Ectodermal cell (in vitro differentiated cells): ENCODE results near the gene JMJD1C.

ENCODE experiments used
- H3K27ac ChIP-seq: 2 replicates; pipeline ENCODE4 v1.7.0; 2013; ENCODE audit warnings: mild to moderate bottlenecking, low read depth, low read length; ENCODE audit not compliant: insufficient read depth, poor library complexity, severe bottlenecking
- H3K27me3 ChIP-seq: 2 replicates; pipeline ENCODE4 v1.7.0; 2013; ENCODE audit warnings: mild to moderate bottlenecking, low read length; ENCODE audit not compliant: insufficient read depth, control insufficient read depth, poor library complexity, severe bottlenecking
- H3K36me3 ChIP-seq: one replicate; pipeline ENCODE4 v1.7.0; 2013; ENCODE audit warnings: low read length; ENCODE audit not compliant: control insufficient read depth, insufficient read depth
- H3K4me1 ChIP-seq: one replicate; pipeline ENCODE4 v1.7.0; 2013; ENCODE audit warnings: low read length; ENCODE audit not compliant: control insufficient read depth, insufficient read depth
- H3K4me3 ChIP-seq: 2 replicates; pipeline ENCODE4 v1.7.0; 2013; ENCODE audit warnings: low read depth, low read length, control low read depth; ENCODE audit not compliant: insufficient read depth
- H3K9me3 ChIP-seq: 2 replicates; pipeline ENCODE4 v1.7.0; 2013; ENCODE audit warnings: mild to moderate bottlenecking, low read length, moderate library complexity; ENCODE audit not compliant: control insufficient read depth
- WGBS, 2 experiments: methylation state at CpG; one replicate each; pipeline ENCODE4 v1.1.7; 2013; ENCODE audit warnings: missing lambda C conversion rate in 2 of 2; 5-methylcytosine and 5-hydroxymethylcytosine counted together

The JMJD1C gene

GRCh38 chr10:63407136-63407662 lies 58.6 kb downstream of the JMJD1C start:
- Histone ChIP-seq H3K27me3 (no peaks in the 10 kb centered on the region), H3K4me1 (no peaks in the 10 kb centered on the region), H3K9me3 (no peaks in the 10 kb centered on the region), H3K27ac (no peak overlapping the region), H3K4me3 (no peak overlapping the region), H3K36me3 (no peaks in the 10 kb centered on the region)
- 86 to 100% methylated on average over 1 of the region's 1 CpG for WGBS, 2 experiments

GRCh38 chr10:63396133-63396761 lies 69.5 kb downstream of the JMJD1C start:
- Histone ChIP-seq H3K9me3 (no peaks in the 10 kb centered on the region), H3K4me1 (no peaks in the 10 kb centered on the region), H3K36me3 (no peaks in the 10 kb centered on the region), H3K27ac (no peak overlapping the region), H3K4me3 (no peak overlapping the region), H3K27me3 (no peaks in the 10 kb centered on the region)
- whole genome bisulfite sequencing, 2 experiments = 96% methylated on average over 5 to 6 of the region's 7 CpGs

GRCh38 chr10:63393050-63393449 lies 72.7 kb downstream of the JMJD1C start:
- no peaks in the 10 kb centered on the region for H3K36me3 ChIP-seq
- no peaks in the 10 kb centered on the region for H3K9me3 ChIP-seq
- H3K27me3 ChIP-seq = no peaks in the 10 kb centered on the region
- no peak overlapping the region for H3K4me3 ChIP-seq
- H3K4me1 ChIP-seq = no peaks in the 10 kb centered on the region
- H3K27ac ChIP-seq = no peak overlapping the region
- WGBS, 2 experiments = 95 to 99% methylated on average over 6 to 7 of the region's 7 CpGs

GRCh38 chr10:63392224-63392623 lies 73.6 kb downstream of the JMJD1C start:
- H3K4me3 ChIP-seq = no peak overlapping the region
- H3K4me1 ChIP-seq = no peaks in the 10 kb centered on the region
- WGBS, 2 experiments = 92 to 93% methylated on average over 6 of the region's 6 CpGs
- no peaks in the 10 kb centered on the region for H3K9me3 ChIP-seq
- H3K27ac ChIP-seq = no peak overlapping the region
- no peaks in the 10 kb centered on the region for H3K36me3 ChIP-seq
- no peaks in the 10 kb centered on the region for H3K27me3 ChIP-seq

- Histone ChIP-seq H3K4me1 (no peaks in the 10 kb centered on the region), H3K27me3 (no peaks in the 10 kb centered on the region), H3K36me3 (no peaks in the 10 kb centered on the region), H3K4me3 (no peak overlapping the region), H3K9me3 (no peaks in the 10 kb centered on the region), H3K27ac (no peak overlapping the region)
- 98 to 100% methylated on average over 3 of the region's 4 CpGs for WGBS, 2 experiments
Observed at GRCh38 chr10:63391812-63392211, 74.0 kb downstream of the JMJD1C start.

GRCh38 chr10:63390521-63390920 lies 75.3 kb downstream of the JMJD1C start:
- no peak overlapping the region for H3K4me3 ChIP-seq
- H3K36me3 ChIP-seq = no peaks in the 10 kb centered on the region
- H3K4me1 ChIP-seq = no peaks in the 10 kb centered on the region
- no peaks in the 10 kb centered on the region for H3K27me3 ChIP-seq
- H3K9me3 ChIP-seq = no peaks in the 10 kb centered on the region
- no peak overlapping the region for H3K27ac ChIP-seq
- WGBS, 2 experiments = 92 to 100% methylated on average over 1 of the region's 1 CpG

- no peaks in the 10 kb centered on the region for H3K27me3 ChIP-seq
- WGBS, 2 experiments = 90% methylated on average over 2 of the region's 2 CpGs; no CpG with 5 or more reads in 1 of the 2 experiments
Observed at GRCh38 chr10:63388421-63389031, 77.3 kb downstream of the JMJD1C start.

GRCh38 chr10:63385254-63385653 lies 80.5 kb downstream of the JMJD1C start:
- Histone ChIP-seq H3K27me3 (no peaks in the 10 kb centered on the region), H3K9me3 (no peaks in the 10 kb centered on the region), H3K36me3 (no peaks in the 10 kb centered on the region), H3K27ac (no peak overlapping the region), H3K4me3 (no peak overlapping the region), H3K4me1 (no peaks in the 10 kb centered on the region)
- WGBS, 2 experiments = 94 to 98% methylated on average over 4 to 5 of the region's 5 CpGs

More at GRCh38 chr10:63388421-63389031, 77.3 kb downstream of the JMJD1C start:
- no peak overlapping the region for H3K27ac ChIP-seq
- no peaks in the 10 kb centered on the region for H3K4me1 ChIP-seq
- no peaks in the 10 kb centered on the region for H3K9me3 ChIP-seq
- no peak overlapping the region for H3K4me3 ChIP-seq
- H3K36me3 ChIP-seq = no peaks in the 10 kb centered on the region

- H3K4me3 ChIP-seq = no peak overlapping the region
- 89 to 98% methylated on average over 1 to 2 of the region's 2 CpGs for WGBS, 2 experiments
- no peaks in the 10 kb centered on the region for H3K27me3 ChIP-seq
- no peaks in the 10 kb centered on the region for H3K9me3 ChIP-seq
- no peaks in the 10 kb centered on the region for H3K4me1 ChIP-seq
- peaks cover 5% of the 10 kb centered on the region for H3K36me3 ChIP-seq
- no peak overlapping the region for H3K27ac ChIP-seq
Observed at GRCh38 chr10:63384675-63385074, 81.1 kb downstream of the JMJD1C start.

GRCh38 chr10:63384001-63384400 lies 81.8 kb downstream of the JMJD1C start:
- no peaks in the 10 kb centered on the region for H3K4me1 ChIP-seq
- peaks cover 5% of the 10 kb centered on the region for H3K36me3 ChIP-seq
- H3K4me3 ChIP-seq = no peak overlapping the region
- no peaks in the 10 kb centered on the region for H3K27me3 ChIP-seq
- no peak overlapping the region for H3K27ac ChIP-seq
- H3K9me3 ChIP-seq = no peaks in the 10 kb centered on the region
- 95% methylated on average over 1 of the region's 1 CpG for WGBS, 2 experiments
